H1 (cell line): ENCODE measurements around the gene ZFP36L2. TPM values are rescaled to one million over a fixed set of nuclear protein-coding genes. Genes with fewer than 3 reads are reported as not detected.

ENCODE experiments used
- CTCF ChIA-PET: fragments of 300-600 bp; sonication (Branson Sonifier 250); formaldehyde crosslinking; loops from one replicate; lab custom pipeline; 2021; ENCODE audit not compliant: partially characterized antibody; lab: Charles Lee
- POLR2A ChIA-PET: fragments of 300-600 bp; sonication (Branson Sonifier 250); formaldehyde crosslinking; loops from one replicate; lab custom pipeline; 2021; ENCODE audit warnings: inconsistent platforms; ENCODE audit not compliant: partially characterized antibody; lab: Charles Lee
- DNase-seq, 2 experiments: peaks; one replicate each; pipeline versions ENCODE4 v3.0.0 to v3.0.0-alpha.2; 2010 to 2022; ENCODE audit warnings: low spot score in 2 of 2, low read depth in 1 of 2, mixed read lengths in 1 of 2
- FAIRE-seq: peaks from 2 replicates; lab custom pipeline; 2011; peaks lifted over from hg19 to GRCh38; lab: Jason Lieb, UNC
- H2AFZ ChIP-seq: 2 replicates; pipeline ENCODE4 v1.8.1; 2012; ENCODE audit warnings: low read length, inconsistent platforms
- H2AK5ac ChIP-seq: 2 replicates; pipeline ENCODE4 v1.6.1; 2013; ENCODE audit warnings: low read depth, low read length
- H2BK120ac ChIP-seq: replicated peaks from 2 replicates; pipeline ENCODE3; 2013; ENCODE audit warnings: low read depth, low read length, inconsistent platforms
- H2BK12ac ChIP-seq: 2 replicates; pipeline ENCODE4 v1.6.1; 2013; ENCODE audit warnings: low read depth, low read length
- H2BK15ac ChIP-seq: 2 replicates; pipeline ENCODE4 v1.6.1; 2013; ENCODE audit warnings: low read length
- H2BK20ac ChIP-seq: 2 replicates; pipeline ENCODE4 v1.6.1; 2013; ENCODE audit warnings: low read length
- H2BK5ac ChIP-seq: 2 replicates; pipeline ENCODE4 v1.6.1; 2013; ENCODE audit warnings: low read depth, low read length
- H3K14ac ChIP-seq: 2 replicates; pipeline ENCODE4 v1.6.1; 2013; ENCODE audit warnings: inconsistent platforms; ENCODE audit not compliant: insufficient read length
- H3K18ac ChIP-seq: 2 replicates; pipeline ENCODE4 v1.6.1; 2013; ENCODE audit warnings: low read length; ENCODE audit errors: extremely low read depth
- H3K23ac ChIP-seq: 2 replicates; pipeline ENCODE4 v1.6.1; 2013; ENCODE audit warnings: inconsistent platforms; ENCODE audit not compliant: insufficient read length
- H3K23me2 ChIP-seq: 2 replicates; pipeline ENCODE4 v1.6.1; 2013; ENCODE audit warnings: low read depth, low read length
- H3K27ac ChIP-seq: 2 replicates; pipeline ENCODE4 v1.6.1; 2011; ENCODE audit warnings: low read depth, low read length, inconsistent platforms
- H3K27me3 ChIP-seq, 4 experiments: replicated peaks in 1 of 4; 1 replicate in 1 of 4; 2 replicates in 3 of 4; pipeline versions ENCODE4 v1.6.1 to v1.8.1; 2011 to 2013; ENCODE audit warnings: low read length in 3 of 4, mild to moderate bottlenecking in 3 of 4, inconsistent platforms in 2 of 4, mixed read lengths in 2 of 4, moderate library complexity in 1 of 4; ENCODE audit not compliant: control insufficient read depth in 3 of 4, insufficient read depth in 3 of 4; ENCODE audit errors: extremely low read depth in 1 of 4
- H3K36me3 ChIP-seq, 4 experiments: 2 replicates each; pipeline versions ENCODE4 v1.6.1 to v1.8.1; 2011 to 2013; ENCODE audit warnings: mild to moderate bottlenecking in 4 of 4, low read length in 3 of 4, moderate library complexity in 2 of 4, control low read depth in 1 of 4, inconsistent platforms in 1 of 4; ENCODE audit not compliant: insufficient read depth in 4 of 4, control insufficient read depth in 2 of 4
- H3K4ac ChIP-seq: replicated peaks from 2 replicates; pipeline ENCODE3; 2013; ENCODE audit warnings: low read length, low read depth, mixed read lengths, inconsistent platforms; ENCODE audit not compliant: insufficient read length
- H3K4me1 ChIP-seq, 4 experiments: replicated peaks in 1 of 4; 1 replicate in 1 of 4; 2 replicates in 3 of 4; pipeline versions ENCODE4 v1.6.1 to v1.8.1; 2011 to 2013; ENCODE audit warnings: low read length in 3 of 4, inconsistent platforms in 2 of 4, mixed read lengths in 1 of 4; ENCODE audit not compliant: insufficient read depth in 4 of 4, control insufficient read depth in 3 of 4
- H3K4me2 ChIP-seq, 2 experiments: 2 replicates each; pipeline versions ENCODE4 v1.6.1 to v1.8.1; 2011 to 2013; ENCODE audit warnings: low read depth in 2 of 2, low read length in 2 of 2, control low read depth in 1 of 2, inconsistent platforms in 1 of 2, mild to moderate bottlenecking in 1 of 2; ENCODE audit not compliant: insufficient read depth in 1 of 2
- H3K4me3 ChIP-seq, 4 experiments: fragments of 200-600, 300-600 bp in 1 of 4; sonication (generic), shearing (Covaris generic), sonication (Bioruptor Twin) in 1 of 4; 2 replicates each; pipeline versions ENCODE4 v1.5.1 to v1.8.1; 2011 to 2016; ENCODE audit warnings: low read length in 4 of 4, low read depth in 3 of 4, control low read depth in 2 of 4, inconsistent platforms in 2 of 4, mild to moderate bottlenecking in 2 of 4, mixed read lengths in 1 of 4, moderate library complexity in 1 of 4; ENCODE audit not compliant: insufficient read depth in 2 of 4; ENCODE audit errors: extremely low read depth in 1 of 4
- H3K56ac ChIP-seq: replicated peaks from 2 replicates; pipeline ENCODE3; 2013; ENCODE audit warnings: low read depth, mild to moderate bottlenecking, mixed read lengths, low read length, inconsistent platforms; ENCODE audit not compliant: insufficient read length
- H3K79me1 ChIP-seq: 2 replicates; pipeline ENCODE4 v1.6.1; 2013; ENCODE audit warnings: low read depth, low read length, control low read depth
- H3K79me2 ChIP-seq, 2 experiments: 2 replicates each; pipeline versions ENCODE4 v1.6.1 to v1.8.1; 2012 to 2013; ENCODE audit warnings: low read length in 2 of 2, mild to moderate bottlenecking in 2 of 2, inconsistent platforms in 1 of 2; ENCODE audit not compliant: insufficient read depth in 2 of 2, control insufficient read depth in 1 of 2
- H3K9ac ChIP-seq, 4 experiments: replicated peaks in 1 of 4; 1 replicate in 1 of 4; 2 replicates in 3 of 4; pipeline versions ENCODE4 v1.6.1 to v1.8.1; 2011 to 2013; ENCODE audit warnings: low read depth in 3 of 4, low read length in 3 of 4, control low read depth in 2 of 4, mild to moderate bottlenecking in 2 of 4, moderate library complexity in 2 of 4, inconsistent platforms in 1 of 4; ENCODE audit errors: extremely low read depth in 1 of 4
- H3K9me3 ChIP-seq, 2 experiments: 2 replicates each; pipeline versions ENCODE4 v1.6.1 to v1.8.1; 2012 to 2013; ENCODE audit warnings: mild to moderate bottlenecking in 2 of 2, moderate library complexity in 2 of 2, control low read depth in 1 of 2, inconsistent platforms in 1 of 2, low read depth in 1 of 2, low read length in 1 of 2, mixed read lengths in 1 of 2; ENCODE audit not compliant: insufficient read depth in 2 of 2
- H4K20me1 ChIP-seq, 2 experiments: replicated peaks in 1 of 2; 2 replicates each; pipeline versions ENCODE3 to v1.8.1; 2011 to 2013; ENCODE audit warnings: inconsistent platforms in 2 of 2, low read length in 2 of 2, mild to moderate bottlenecking in 1 of 2; ENCODE audit not compliant: insufficient read depth in 2 of 2, control insufficient read depth in 1 of 2
- H4K5ac ChIP-seq: 2 replicates; pipeline ENCODE4 v1.6.1; 2013; ENCODE audit warnings: low read length, low read depth, mixed read lengths, inconsistent platforms; ENCODE audit not compliant: insufficient read length
- H4K8ac ChIP-seq: 2 replicates; pipeline ENCODE4 v1.8.0; 2013; ENCODE audit warnings: mild to moderate bottlenecking, moderate library complexity, low read length, inconsistent platforms; ENCODE audit not compliant: insufficient read depth; ENCODE audit errors: extremely low read depth
- H4K91ac ChIP-seq: replicated peaks from 2 replicates; pipeline ENCODE3; 2013; ENCODE audit warnings: low read length, mixed read lengths, inconsistent platforms; ENCODE audit not compliant: insufficient read length
- ASH2L ChIP-seq: fragments of 200-600, 300-600 bp; sonication (generic); IDR thresholded peaks from one replicate; pipeline ENCODE4 v1.7.1; 2017; ENCODE audit warnings: low read length
- CBX8 ChIP-seq: fragments of 300-800, 300-1000 bp; sonication (generic); IDR thresholded peaks from 2 replicates; pipeline ENCODE4 v1.7.1; 2016; ENCODE audit warnings: low read depth, low read length, borderline replicate concordance
- CEBPB ChIP-seq: IDR thresholded peaks from 2 replicates; pipeline ENCODE4 v1.6.1; 2012; ENCODE audit warnings: low read depth, low read length
- EP300 ChIP-seq, 2 experiments: IDR thresholded peaks; 1 replicate in 1 of 2; 2 replicates in 1 of 2; pipeline ENCODE4 v1.6.1; 2011 to 2012; ENCODE audit warnings: low read depth in 2 of 2, low read length in 2 of 2, mild to moderate bottlenecking in 2 of 2, borderline replicate concordance in 1 of 2, inconsistent platforms in 1 of 2, moderate library complexity in 1 of 2
- POU5F1 ChIP-seq: IDR thresholded peaks from 2 replicates; pipeline ENCODE4 v1.6.1; 2011; ENCODE audit warnings: low read depth, mild to moderate bottlenecking, low read length, moderate library complexity
- SIX5 ChIP-seq: IDR thresholded peaks from 2 replicates; pipeline ENCODE4 v1.6.1; 2011; ENCODE audit warnings: mild to moderate bottlenecking, low read depth, low read length
- TCF12 ChIP-seq: IDR thresholded peaks from 2 replicates; pipeline ENCODE4 v1.6.1; 2011; ENCODE audit warnings: low read depth, mild to moderate bottlenecking, low read length
- WGBS, 2 experiments: shearing (Covaris generic) in 1 of 2; methylation state at CpG; one replicate each; pipeline versions ENCODE4 v1.1.6 to v1.1.7; 2013 to 2015; ENCODE audit warnings: low lambda C conversion rate in 2 of 2, mixed read lengths in 2 of 2, inconsistent platforms in 1 of 2, low coverage in 1 of 2, missing lambda C conversion rate in 1 of 2; ENCODE audit not compliant: insufficient replicate concordance in 2 of 2, insufficient coverage in 1 of 2, insufficient read length in 1 of 2; ENCODE audit errors: extremely low coverage in 1 of 2, missing lambda C conversion rate in 1 of 2; 5-methylcytosine and 5-hydroxymethylcytosine counted together
- polyA plus RNA-seq, 7 experiments: library from polyadenylated mRNA; depleted of rRNA in 3 of 7; stranded (reverse) in 5 of 7; unstranded in 2 of 7; fragments of >200 nt in 5 of 7; fragments of 200-250 nt in 2 of 7; gene quantifications; 1 replicate in 5 of 7; 2 replicates in 1 of 7; 4 replicates in 1 of 7; pipeline versions ENCODE4 v1.2.1 to v1.2.3, GENCODE V29; 2011 to 2013; ENCODE audit warnings: missing spikeins in 2 of 7, mixed read lengths in 2 of 7
- total RNA-seq: library from RNA; stranded (reverse); fragmentation: NEBNext Ultra II Directional; extraction: Animal tissue kit (Norgen Biotek cat#: 25700); gene quantifications from 2 replicates; pipeline ENCODE4 v1.2.1, GENCODE V29; 2021

ZFP36L2 gene
- total and polyA plus RNA-seq, 2 of the 8 experiments (the other 6 are each of a cell fraction or from before 2014, with no cell fraction given), result 13.4 to 102 TPM

DNA sequence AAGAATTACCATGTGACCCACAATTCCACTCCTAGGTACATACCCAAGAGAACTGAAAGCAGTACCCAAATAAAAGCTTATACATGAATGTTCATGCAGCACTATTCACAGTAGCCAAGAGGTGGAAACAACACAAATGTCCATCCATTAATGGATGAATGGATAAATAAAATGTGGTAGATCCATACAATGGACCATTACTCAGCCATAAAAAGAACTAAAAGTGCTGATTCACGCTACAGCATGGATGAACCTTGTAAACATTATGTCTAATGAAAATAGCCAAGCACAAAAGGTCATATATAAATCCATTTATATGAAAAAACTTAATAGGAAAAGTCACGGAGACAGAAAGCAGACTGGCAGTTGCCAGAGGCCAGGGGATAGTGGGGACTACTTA is 23.6 kb upstream of the ZFP36L2 start:
- Histone ChIP-seq H4K20me1 (no peaks in the 10 kb centered on the region), H3K27ac (no peak overlapping the region), H3K18ac (no peak overlapping the region), H3K36me3 (no peaks in the 10 kb centered on the region), H3K4me3 (no peak overlapping the region), H3K23ac (no peak overlapping the region), H2BK120ac (no peak overlapping the region), H3K27me3 (no peaks in the 10 kb centered on the region), H2AK5ac (no peak overlapping the region), H2BK5ac (no peak overlapping the region), H3K4ac (no peak overlapping the region), H3K79me2 (no peaks in the 10 kb centered on the region), H4K8ac (no peak overlapping the region), H2BK12ac (no peak overlapping the region), H3K14ac (no peak overlapping the region), H2BK15ac (no peak overlapping the region), H3K56ac (no peak overlapping the region), H3K4me2 (no peak overlapping the region), H3K23me2 (no peaks in the 10 kb centered on the region; the same call in 1 of the 2 replicates), H3K79me1 (no peaks in the 10 kb centered on the region), H4K5ac (no peak overlapping the region), H3K4me1 (peaks cover 0 to 8% (median 0%) of the 10 kb centered on the region in 4 experiments; a peak in 3 of 7 replicates), H2BK20ac (no peak overlapping the region), H4K91ac (no peak overlapping the region), H2AFZ (no peak overlapping the region), H3K9ac (no peak overlapping the region), H3K9me3 (no peaks in the 10 kb centered on the region)
- TF ChIP-seq POU5F1 (no peak), CEBPB (no peak), SIX5 (no peak), CBX8 (no peak), EP300 (IDR thresholded peaks at IDR 0.05; ENCODE audit: borderline replicate concordance in 1 of 2, low read depth in 2 of 2, low read length in 2 of 2) (no peak), ASH2L (no peak), TCF12 (no peak)
- ChIA-PET CTCF (interaction anchor here (1.2 to 2.2 kb wide), 7 partner anchors 10 to 421 kb away, joined by 3 to 14 read pairs (median 5); no protein-coding TSS in a partner anchor), POLR2A (no interaction called here)
- no peak for FAIRE-seq
- no peak for DNase-seq
- WGBS, 2 experiments, result 95% methylated on average over 2 of the region's 2 CpGs; no CpG with 5 or more reads in 1 of the 2 experiments
